ENCODE measurements around the gene BOC.

BOC gene

GRCh38 chr3:113186566-113186965 lies 24.8 kb upstream of the BOC start:
- no peak for DNase-seq (ENCODE audit: low spot score)

- no peak for DNase-seq (ENCODE audit: low spot score)
Measured at GRCh38 chr3:113193288-113193687, 18.1 kb upstream of the BOC start.

- no peak for DNase-seq (ENCODE audit: low spot score)
Measured at GRCh38 chr3:113193719-113194118, 17.6 kb upstream of the BOC start.

- no peak for DNase-seq (ENCODE audit: low spot score)
Measured at GRCh38 chr3:113194823-113195401, 16.4 kb upstream of the BOC start.

- DNase-seq (ENCODE audit: low spot score) = no peak
Measured at GRCh38 chr3:113200351-113200750, 11.0 kb upstream of the BOC start.

GRCh38 chr3:113200946-113201345 lies 10.4 kb upstream of the BOC start:
- DNase-seq (ENCODE audit: low spot score) = no peak

GRCh38 chr3:113204371-113204770 lies 7.0 kb upstream of the BOC start:
- DNase-seq (ENCODE audit: low spot score) = no peak

GRCh38 chr3:113205481-113205880 lies 5.9 kb upstream of the BOC start:
- no peak for DNase-seq (ENCODE audit: low spot score)

GRCh38 chr3:113210604-113211329 lies 590 bp upstream of the BOC start:
- peak; percentile 31 for DNase-seq (ENCODE audit: low spot score)

- DNase-seq (ENCODE audit: low spot score) = peak; percentile 85
Measured at GRCh38 chr3:113212150-113212843, 940 bp downstream of the BOC start.

- DNase-seq (ENCODE audit: low spot score) = no peak
Measured at GRCh38 chr3:113212844-113213375, 1.6 kb downstream of the BOC start.

- no peak for DNase-seq (ENCODE audit: low spot score)
Measured at GRCh38 chr3:113213896-113214587, 2.7 kb downstream of the BOC start.

GRCh38 chr3:113214917-113215595 lies 3.7 kb downstream of the BOC start:
- DNase-seq (ENCODE audit: low spot score) = no peak

- DNase-seq (ENCODE audit: low spot score) = no peak
Measured at GRCh38 chr3:113216393-113216792, 5.0 kb downstream of the BOC start.

- no peak for DNase-seq (ENCODE audit: low spot score)
Measured at GRCh38 chr3:113218011-113218680, 6.8 kb downstream of the BOC start.

- no peak for DNase-seq (ENCODE audit: low spot score)
Measured at GRCh38 chr3:113218681-113219045, 7.3 kb downstream of the BOC start.

GRCh38 chr3:113219605-113220300 lies 8.4 kb downstream of the BOC start:
- DNase-seq (ENCODE audit: low spot score) = no peak

- DNase-seq (ENCODE audit: low spot score) = no peak
Measured at GRCh38 chr3:113220721-113221120, 9.4 kb downstream of the BOC start.

GRCh38 chr3:113221721-113222257 lies 10.4 kb downstream of the BOC start:
- DNase-seq (ENCODE audit: low spot score) = no peak

GRCh38 chr3:113222451-113223086 lies 11.2 kb downstream of the BOC start:
- DNase-seq (ENCODE audit: low spot score) = no peak
